Nephron progenitor cell (in vitro differentiated cells): Measurements from ENCODE around the gene SNTB2.
A peak's percentile ranks its signal among the peaks of the same experiment; 100 is the strongest.

Experiments
- DNase-seq: peaks from one replicate; pipeline ENCODE4 v3.0.0; 2021
- H3K27ac Mint-ChIP-seq: 2 replicates; pipeline ENCODE4 v1.8.0; 2021; ENCODE audit warnings: mild to moderate bottlenecking, moderate library complexity, mixed read lengths
- H3K27me3 Mint-ChIP-seq: 2 replicates; pipeline ENCODE4 v1.8.0; 2021; ENCODE audit warnings: mild to moderate bottlenecking, low read depth, mixed read lengths; ENCODE audit not compliant: poor library complexity
- H3K36me3 Mint-ChIP-seq: 2 replicates; pipeline ENCODE4 v1.8.0; 2021; ENCODE audit warnings: low read depth, mixed read lengths
- H3K4me1 Mint-ChIP-seq: 2 replicates; pipeline ENCODE4 v1.8.0; 2021; ENCODE audit warnings: mixed read lengths
- H3K4me3 Mint-ChIP-seq: 2 replicates; pipeline ENCODE4 v1.8.0; 2021; ENCODE audit warnings: mild to moderate bottlenecking, moderate library complexity, mixed read lengths
- H3K9me3 Mint-ChIP-seq: 2 replicates; pipeline ENCODE4 v1.8.0; 2021; ENCODE audit warnings: mild to moderate bottlenecking, moderate library complexity, mixed read lengths
- CTCF ChIP-seq: fragments of 200-600 bp; sonication (generic); IDR thresholded peaks from 2 replicates; pipeline ENCODE4 v1.5.0; 2021; ENCODE audit warnings: antibody characterized with exemption

The SNTB2 gene

GRCh38 chr16:69166221-69166833 is 20.6 kb upstream of the SNTB2 start:
- Mint-ChIP-seq H3K27ac (peak overlapping the region; percentile 30), H3K9me3 (no peaks in the 10 kb centered on the region), H3K36me3 (peaks cover 71% of the 10 kb centered on the region), H3K4me1 (peaks cover 16% of the 10 kb centered on the region), H3K27me3 (no peaks in the 10 kb centered on the region), H3K4me3 (no peak overlapping the region)
- TF ChIP-seq CTCF = no peak
- no peak for DNase-seq

GRCh38 chr16:69166946-69167930 is 19.7 kb upstream of the SNTB2 start:
- no peaks in the 10 kb centered on the region for H3K27me3 Mint-ChIP-seq
- no peak for TF ChIP-seq CTCF
- no peak overlapping the region for H3K4me3 Mint-ChIP-seq
- peaks cover 16% of the 10 kb centered on the region for H3K4me1 Mint-ChIP-seq
- H3K27ac Mint-ChIP-seq = peak overlapping the region; percentile 30
- H3K9me3 Mint-ChIP-seq = no peaks in the 10 kb centered on the region
- peaks cover 70% of the 10 kb centered on the region for H3K36me3 Mint-ChIP-seq
- DNase-seq = no peak

GRCh38 chr16:69169051-69169450 is 17.9 kb upstream of the SNTB2 start:
- Mint-ChIP-seq H3K9me3 (no peaks in the 10 kb centered on the region), H3K36me3 (peaks cover 64% of the 10 kb centered on the region), H3K27me3 (no peaks in the 10 kb centered on the region), H3K4me3 (no peak overlapping the region), H3K4me1 (peaks cover 16% of the 10 kb centered on the region), H3K27ac (peak overlapping the region; percentile 87)
- DNase-seq = no peak
- no peak for TF ChIP-seq CTCF

- peak overlapping the region; percentile 87 for H3K27ac Mint-ChIP-seq
- peaks cover 16% of the 10 kb centered on the region for H3K4me1 Mint-ChIP-seq
- H3K4me3 Mint-ChIP-seq = no peak overlapping the region
- no peaks in the 10 kb centered on the region for H3K9me3 Mint-ChIP-seq
- no peak for DNase-seq
- peaks cover 62% of the 10 kb centered on the region for H3K36me3 Mint-ChIP-seq
- TF ChIP-seq CTCF = no peak
- no peaks in the 10 kb centered on the region for H3K27me3 Mint-ChIP-seq
Measured at GRCh38 chr16:69169607-69170352, 17.2 kb upstream of the SNTB2 start.

- no peak for TF ChIP-seq CTCF
- no peaks in the 10 kb centered on the region for H3K9me3 Mint-ChIP-seq
- H3K4me3 Mint-ChIP-seq = no peak overlapping the region
- no peak overlapping the region for H3K27ac Mint-ChIP-seq
- DNase-seq = no peak
- H3K27me3 Mint-ChIP-seq = no peaks in the 10 kb centered on the region
- peaks cover 5% of the 10 kb centered on the region for H3K4me1 Mint-ChIP-seq
- peaks cover 55% of the 10 kb centered on the region for H3K36me3 Mint-ChIP-seq
Measured at GRCh38 chr16:69171325-69172084, 15.5 kb upstream of the SNTB2 start.
